H1 (cell line): ENCODE results near the gene FREM2.

Source experiments
- CTCF ChIP-seq, 3 experiments: IDR thresholded peaks; 1 replicate in 2 of 3; 2 replicates in 1 of 3; pipeline versions ENCODE4 v1.5.1 to v1.6.1; 2011; ENCODE audit warnings: low read length in 3 of 3, mild to moderate bottlenecking in 3 of 3, inconsistent platforms in 2 of 3, low read depth in 1 of 3, moderate library complexity in 1 of 3; ENCODE audit not compliant: insufficient read depth in 1 of 3; ENCODE audit errors: control extremely low read depth in 1 of 3
- POLR2A ChIP-seq, 2 experiments: IDR thresholded peaks; 1 replicate in 1 of 2; 2 replicates in 1 of 2; pipeline ENCODE4 v1.6.1; 2011; ENCODE audit warnings: low read depth in 2 of 2, low read length in 2 of 2, mild to moderate bottlenecking in 2 of 2; ENCODE audit errors: control extremely low read depth in 1 of 2
- RAD21 ChIP-seq, 2 experiments: IDR thresholded peaks in 1 of 2; conservative IDR thresholded peaks in 1 of 2; 2 replicates each; pipeline ENCODE4 v1.6.1; 2011; ENCODE audit warnings: low read depth in 2 of 2, low read length in 2 of 2, improper control_type of control experiment in 1 of 2, inconsistent platforms in 1 of 2, mild to moderate bottlenecking in 1 of 2, moderate library complexity in 1 of 2
- SP2 ChIP-seq: IDR thresholded peaks from 2 replicates; pipeline ENCODE4 v1.6.1; 2012; ENCODE audit warnings: mild to moderate bottlenecking, low read length, inconsistent platforms
- SUZ12 ChIP-seq: fragments of 200-600 bp; sonication (generic); IDR thresholded peaks from 2 replicates; pipeline ENCODE4 v1.6.1; 2012; ENCODE audit warnings: mild to moderate bottlenecking, inconsistent platforms, low read length, moderate library complexity, mixed read lengths

DNA sequence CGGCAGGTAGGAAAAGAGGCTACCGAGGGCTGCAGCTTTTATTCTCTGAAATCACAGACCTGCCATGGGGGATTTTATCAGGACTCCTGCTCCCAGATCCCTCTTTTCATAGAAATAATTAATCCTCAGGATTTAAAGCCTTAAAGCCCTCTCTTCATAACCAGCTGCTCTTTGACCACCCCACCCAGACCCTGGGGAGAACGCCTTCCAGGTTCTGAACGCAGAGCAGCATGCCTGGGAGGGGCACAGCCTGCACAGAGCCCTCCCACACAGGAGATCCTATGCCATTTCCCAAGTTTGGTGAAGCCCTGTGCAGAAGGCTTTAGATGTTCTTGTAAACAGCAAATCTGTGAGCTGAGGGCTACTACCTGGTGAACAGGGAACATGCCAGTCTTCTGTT lies 212.7 kb downstream of the FREM2 start:
- TF ChIP-seq CTCF (IDR thresholded peaks at IDR 0.05; ENCODE audit: control extremely low read depth in 1 of 3, insufficient read depth in 1 of 3, low read depth in 1 of 3, low read length in 3 of 3) (no peak), SUZ12 (no peak), POLR2A (IDR thresholded peaks at IDR 0.05; ENCODE audit: control extremely low read depth in 1 of 2, low read depth in 2 of 2, low read length in 2 of 2) (no peak), RAD21 (IDR thresholded peaks at IDR 0.05 in 1 of 2, conservative IDR thresholded peaks at IDR 0.05 in 1 of 2; ENCODE audit: low read depth in 2 of 2, low read length in 2 of 2) (no peak), SP2 (no peak)
